ENCODE measurements around the gene PATL1.
"Not testable (repeated sequence)": the region's sequence is repeated elsewhere in the genome, so short reads cannot be mapped to it uniquely, and the experiment has no call there.

GRCh38 chr11:59681260-59681725 lies 12.5 kb upstream of the PATL1 start:
- TF ChIP-seq, protein P1, sequence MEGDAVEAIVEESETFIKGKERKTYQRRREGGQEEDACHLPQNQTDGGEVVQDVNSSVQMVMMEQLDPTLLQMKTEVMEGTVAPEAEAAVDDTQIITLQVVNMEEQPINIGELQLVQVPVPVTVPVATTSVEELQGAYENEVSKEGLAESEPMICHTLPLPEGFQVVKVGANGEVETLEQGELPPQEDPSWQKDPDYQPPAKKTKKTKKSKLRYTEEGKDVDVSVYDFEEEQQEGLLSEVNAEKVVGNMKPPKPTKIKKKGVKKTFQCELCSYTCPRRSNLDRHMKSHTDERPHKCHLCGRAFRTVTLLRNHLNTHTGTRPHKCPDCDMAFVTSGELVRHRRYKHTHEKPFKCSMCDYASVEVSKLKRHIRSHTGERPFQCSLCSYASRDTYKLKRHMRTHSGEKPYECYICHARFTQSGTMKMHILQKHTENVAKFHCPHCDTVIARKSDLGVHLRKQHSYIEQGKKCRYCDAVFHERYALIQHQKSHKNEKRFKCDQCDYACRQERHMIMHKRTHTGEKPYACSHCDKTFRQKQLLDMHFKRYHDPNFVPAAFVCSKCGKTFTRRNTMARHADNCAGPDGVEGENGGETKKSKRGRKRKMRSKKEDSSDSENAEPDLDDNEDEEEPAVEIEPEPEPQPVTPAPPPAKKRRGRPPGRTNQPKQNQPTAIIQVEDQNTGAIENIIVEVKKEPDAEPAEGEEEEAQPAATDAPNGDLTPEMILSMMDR (IDR thresholded peaks at IDR 0.05): not testable (repeated sequence)
- TF ChIP-seq POLR2A (IDR thresholded peaks at IDR 0.05): not testable (repeated sequence)
